ENCODE results near the gene LYRM2.

The LYRM2 gene

DNA sequence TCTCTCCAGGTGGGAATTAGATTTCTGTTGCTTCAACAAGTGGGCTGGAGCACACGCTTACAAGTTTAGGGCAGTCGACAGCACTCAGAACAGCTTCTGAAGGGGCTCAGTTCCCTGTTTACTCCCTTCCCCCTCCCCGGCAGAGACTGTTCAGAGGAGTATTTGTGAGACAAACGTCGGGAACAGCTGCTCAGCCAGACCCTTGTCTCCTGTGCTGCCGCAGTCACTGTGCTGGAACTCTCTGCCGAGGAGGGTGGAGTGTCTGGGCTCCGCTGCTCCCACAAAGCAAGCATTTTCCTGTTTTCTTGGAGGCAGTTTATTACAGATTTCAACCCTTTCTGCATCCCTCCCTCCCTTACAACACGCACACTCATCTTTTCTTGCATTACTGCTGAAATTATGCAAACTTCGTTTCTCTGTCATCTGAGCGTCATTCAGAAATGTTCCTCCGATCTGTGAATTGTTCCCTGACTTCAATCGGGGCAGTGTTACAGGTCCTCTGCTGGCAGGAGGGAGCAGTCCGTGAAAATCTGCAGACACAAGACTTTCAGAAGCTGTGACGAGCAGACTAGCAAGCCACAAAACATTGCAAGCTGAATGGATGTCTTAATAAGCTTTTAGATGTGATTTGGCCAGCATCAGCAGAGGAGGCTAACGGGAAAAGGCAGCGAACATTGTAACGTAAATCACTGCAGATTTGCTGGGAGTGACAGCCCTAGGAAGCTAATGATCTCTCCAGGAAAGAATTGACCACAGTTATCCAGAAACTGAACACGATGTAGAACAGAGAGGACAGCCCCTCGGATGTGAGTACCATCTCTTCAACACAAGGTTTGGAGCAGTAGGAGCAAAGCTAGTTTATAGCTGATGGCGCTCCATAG is 76.2 kb downstream of the LYRM2 start:
- H3K27ac Mint-ChIP-seq = no peak overlapping the region
- no peaks in the 10 kb centered on the region for H3K27me3 Mint-ChIP-seq
- DNase-seq (no peak), ATAC-seq (no peak)
- peaks cover 1 to 3% of the 10 kb centered on the region in 2 donors for H3K9me3 Mint-ChIP-seq
- H3K4me1 Mint-ChIP-seq = no peaks in the 10 kb centered on the region
- H3K4me3 Mint-ChIP-seq = no peak overlapping the region

DNA sequence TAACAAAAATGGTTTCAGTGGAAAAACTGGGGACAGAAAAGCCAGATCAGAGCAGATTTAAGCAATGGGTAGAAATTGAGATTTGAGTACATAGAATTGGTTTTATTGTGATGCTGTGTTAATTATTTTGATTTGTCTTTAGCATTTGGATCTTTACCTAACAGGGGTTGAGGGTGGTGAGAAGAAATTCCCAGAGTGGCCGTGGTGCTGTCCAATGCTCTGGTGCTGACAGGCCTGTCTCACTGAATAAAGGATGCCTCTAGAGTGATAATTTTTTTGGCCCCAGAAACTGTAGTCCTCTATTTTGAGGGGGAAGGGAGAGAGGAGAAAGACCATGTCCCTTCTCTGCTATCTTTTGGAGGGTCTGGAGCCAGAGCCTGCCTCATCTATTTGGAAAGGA is 79.1 kb downstream of the LYRM2 start:
- DNase-seq (no peak), ATAC-seq (no peak)
- no peak overlapping the region for H3K27ac Mint-ChIP-seq
- H3K4me3 Mint-ChIP-seq = no peak overlapping the region
- H3K27me3 Mint-ChIP-seq = no peaks in the 10 kb centered on the region
- no peaks in the 10 kb centered on the region for H3K4me1 Mint-ChIP-seq
- H3K9me3 Mint-ChIP-seq = peaks cover 12% of the 10 kb centered on the region in 2 donors

DNA sequence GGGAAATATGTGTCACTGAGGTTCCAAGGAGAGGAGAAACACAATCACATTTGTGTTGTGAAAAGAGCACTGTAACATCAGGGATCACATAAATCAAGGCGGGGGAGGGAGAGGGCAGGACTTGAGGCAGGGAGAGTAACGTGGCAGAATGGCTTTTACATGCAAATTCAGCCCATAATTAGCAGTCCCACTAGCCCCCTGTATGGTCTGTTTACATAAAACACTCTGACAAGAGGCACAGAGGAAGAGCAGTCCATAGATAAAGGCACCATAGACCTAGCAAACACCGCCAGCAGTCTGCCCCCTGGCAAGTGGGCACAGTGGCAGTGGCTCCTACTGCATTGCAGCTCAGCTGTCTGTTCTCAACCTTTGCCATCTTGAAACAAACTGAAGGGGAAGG is 82.7 kb downstream of the LYRM2 start:
- peaks cover 12% of the 10 kb centered on the region in 2 donors for H3K9me3 Mint-ChIP-seq
- peaks cover 6% of the 10 kb centered on the region for H3K27me3 Mint-ChIP-seq
- ATAC-seq (no peak), DNase-seq (no peak)
- no peak overlapping the region for H3K27ac Mint-ChIP-seq
- no peaks in the 10 kb centered on the region for H3K4me1 Mint-ChIP-seq
- H3K4me3 Mint-ChIP-seq = no peak overlapping the region

DNA sequence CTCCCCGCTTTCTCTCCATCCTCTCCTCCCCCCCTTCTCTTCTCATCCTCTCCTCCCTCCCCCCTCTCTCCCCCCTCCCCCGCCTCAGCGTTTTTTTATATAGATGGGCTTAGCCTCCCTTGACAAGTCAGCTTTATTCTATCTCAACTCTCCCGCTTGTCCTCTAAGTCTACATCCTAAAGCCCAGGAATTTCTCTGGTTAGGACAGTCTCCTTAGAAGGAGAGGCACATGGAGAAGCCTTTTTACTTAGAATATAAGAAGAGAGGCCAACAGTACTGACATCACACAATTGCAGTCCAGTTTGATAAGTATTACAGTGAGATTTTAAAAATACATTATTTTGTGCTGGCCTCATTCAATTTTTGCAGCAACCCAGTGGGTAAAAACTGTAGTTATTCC is 83.5 kb downstream of the LYRM2 start:
- H3K27me3 Mint-ChIP-seq = peaks cover 6% of the 10 kb centered on the region
- no peak for ATAC-seq
- no peaks in the 10 kb centered on the region for H3K4me1 Mint-ChIP-seq

DNA sequence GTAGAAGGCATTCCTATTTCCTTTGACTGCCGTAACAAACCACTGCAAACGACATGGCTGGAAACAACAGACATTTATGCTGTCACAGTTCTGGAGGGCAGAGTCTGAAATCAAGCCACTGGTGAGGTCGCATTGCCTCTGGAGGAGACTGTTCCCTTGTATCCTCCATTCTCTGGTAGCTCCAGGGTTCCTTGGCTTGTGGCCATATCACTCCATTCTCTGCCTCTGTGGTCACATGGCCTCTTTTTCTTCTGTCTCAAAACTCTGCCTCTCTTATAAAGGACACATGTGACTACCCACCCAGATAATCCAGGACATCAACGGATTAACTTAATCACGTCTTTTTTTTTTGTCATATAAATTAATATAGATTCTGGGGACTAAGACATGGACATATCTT is 84.4 kb downstream of the LYRM2 start:
- H3K9me3 Mint-ChIP-seq = peaks cover 12% of the 10 kb centered on the region in 2 donors
- no peaks in the 10 kb centered on the region for H3K4me1 Mint-ChIP-seq
- DNase-seq = no peak
- H3K27me3 Mint-ChIP-seq = peaks cover 6% of the 10 kb centered on the region
- no peak for ATAC-seq
- H3K27ac Mint-ChIP-seq = no peak overlapping the region
- H3K4me3 Mint-ChIP-seq = no peak overlapping the region

More for the DNA sequence above, 83.5 kb downstream of the LYRM2 start:
- no peak for DNase-seq
- Mint-ChIP-seq H3K27ac (no peak overlapping the region), H3K9me3 (peaks cover 12% of the 10 kb centered on the region in 2 donors), H3K4me3 (no peak overlapping the region)

DNA sequence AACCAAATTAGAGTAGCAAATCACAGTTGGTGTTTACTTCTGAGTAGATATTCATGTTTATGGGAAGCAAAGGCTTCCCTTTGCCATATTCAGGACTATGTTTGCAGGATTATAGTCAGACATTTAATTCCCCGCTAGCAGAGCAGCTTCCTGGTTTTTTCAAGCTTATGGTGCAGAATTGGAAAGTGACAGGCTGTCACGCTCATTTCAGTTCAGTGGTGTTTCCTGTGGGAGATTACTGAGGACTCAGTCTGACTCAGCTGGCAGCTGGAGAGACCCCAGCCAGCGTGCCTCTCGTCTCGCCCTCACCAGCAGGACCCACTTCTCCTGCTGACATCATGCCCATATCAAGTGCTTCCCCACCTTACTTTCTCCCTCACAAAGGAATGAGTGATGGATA is 85.1 kb downstream of the LYRM2 start:
- Mint-ChIP-seq H3K27me3 (peaks cover 6% of the 10 kb centered on the region), H3K9me3 (peaks cover 12% of the 10 kb centered on the region in 2 donors), H3K27ac (no peak overlapping the region), H3K4me3 (no peak overlapping the region), H3K4me1 (no peaks in the 10 kb centered on the region)
- DNase-seq (no peak), ATAC-seq (no peak)

DNA sequence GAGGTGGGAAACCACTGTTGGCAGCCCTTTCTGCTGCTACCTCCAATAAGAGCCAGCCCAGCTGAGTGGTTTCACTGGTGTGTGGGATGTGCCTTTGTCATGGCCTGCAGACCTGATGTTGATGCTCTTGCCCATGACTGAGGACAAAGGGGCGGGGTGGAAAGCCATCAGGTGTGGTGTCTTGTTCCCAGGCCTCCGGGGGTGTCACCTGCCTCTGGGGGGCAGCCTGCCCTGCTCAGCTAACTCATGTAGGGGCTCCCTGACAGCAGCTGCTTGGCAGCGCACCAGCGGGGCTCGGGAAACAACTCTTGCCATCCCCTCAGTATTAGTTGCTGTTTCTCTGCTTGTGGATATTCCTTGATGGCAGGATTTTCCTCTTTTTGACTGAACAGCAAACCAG is 91.3 kb downstream of the LYRM2 start:
- H3K27ac Mint-ChIP-seq = no peak overlapping the region
- H3K27me3 Mint-ChIP-seq = no peaks in the 10 kb centered on the region
- no peaks in the 10 kb centered on the region for H3K9me3 Mint-ChIP-seq
- DNase-seq (no peak), ATAC-seq (no peak)
- no peaks in the 10 kb centered on the region for H3K4me1 Mint-ChIP-seq
- no peak overlapping the region for H3K4me3 Mint-ChIP-seq

DNA sequence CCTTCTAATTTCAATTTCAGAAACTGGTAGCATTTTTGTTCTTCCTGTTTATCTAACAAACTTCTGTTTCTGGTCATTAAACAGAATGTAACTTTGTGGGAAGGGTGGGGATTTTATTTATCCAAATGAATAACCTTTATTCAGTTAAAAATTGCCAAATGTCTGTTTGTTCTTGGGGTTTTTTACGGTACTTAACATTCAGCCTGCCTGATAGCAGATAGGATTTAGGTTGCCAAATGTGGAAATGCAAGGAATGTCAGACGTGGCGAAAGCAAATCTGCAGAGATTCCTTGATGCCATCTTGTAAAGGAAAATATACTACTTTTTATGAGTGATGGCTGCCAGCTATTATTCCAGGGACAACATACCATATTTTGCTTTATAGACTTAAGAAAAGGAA is 95.7 kb downstream of the LYRM2 start:
- Mint-ChIP-seq H3K27me3 (no peaks in the 10 kb centered on the region), H3K9me3 (no peaks in the 10 kb centered on the region)
- no peak for DNase-seq

DNA sequence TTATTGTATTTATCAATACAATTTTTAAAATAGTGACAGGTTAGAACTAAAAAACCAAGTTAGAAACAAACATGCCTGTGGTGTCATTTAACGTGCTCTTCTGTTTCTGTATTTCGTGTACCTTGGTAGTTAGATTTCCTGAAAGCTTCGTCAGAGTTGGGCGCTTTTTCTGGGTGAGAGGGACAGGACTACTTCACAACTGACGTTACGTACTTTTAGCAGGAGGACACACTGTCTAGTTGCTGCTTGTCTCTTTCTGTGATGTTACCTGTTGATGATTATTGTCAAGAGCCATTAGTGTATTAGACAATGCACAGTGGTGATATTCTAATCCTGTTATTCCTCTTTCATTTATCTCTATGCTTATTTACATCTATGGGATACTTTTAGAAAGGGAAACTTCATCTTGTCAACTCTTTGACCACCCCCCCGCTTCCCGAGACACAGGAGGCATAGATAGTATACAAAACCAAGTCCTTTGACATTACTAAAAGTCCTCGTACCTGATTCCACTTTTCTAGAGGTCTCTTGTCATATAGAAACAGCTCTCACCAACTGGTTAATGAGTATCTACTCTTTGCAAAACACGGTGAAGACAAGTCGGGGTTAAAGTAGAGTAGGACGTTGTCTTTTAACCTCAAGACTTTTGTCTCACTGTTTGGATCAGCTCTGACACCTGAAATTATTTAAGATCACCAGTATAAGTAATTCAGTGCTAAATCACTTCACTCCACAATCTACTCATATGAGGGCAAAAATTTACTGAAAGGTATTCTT is 96.3 kb downstream of the LYRM2 start:
- Mint-ChIP-seq H3K4me3 (no peak overlapping the region), H3K27ac (no peak overlapping the region), H3K27me3 (no peaks in the 10 kb centered on the region), H3K9me3 (no peaks in the 10 kb centered on the region), H3K4me1 (no peaks in the 10 kb centered on the region)
- ATAC-seq (no peak), DNase-seq (no peak)

More for the DNA sequence above, 95.7 kb downstream of the LYRM2 start:
- no peak for ATAC-seq
- Mint-ChIP-seq H3K27ac (no peak overlapping the region), H3K4me1 (no peaks in the 10 kb centered on the region), H3K4me3 (no peak overlapping the region)

DNA sequence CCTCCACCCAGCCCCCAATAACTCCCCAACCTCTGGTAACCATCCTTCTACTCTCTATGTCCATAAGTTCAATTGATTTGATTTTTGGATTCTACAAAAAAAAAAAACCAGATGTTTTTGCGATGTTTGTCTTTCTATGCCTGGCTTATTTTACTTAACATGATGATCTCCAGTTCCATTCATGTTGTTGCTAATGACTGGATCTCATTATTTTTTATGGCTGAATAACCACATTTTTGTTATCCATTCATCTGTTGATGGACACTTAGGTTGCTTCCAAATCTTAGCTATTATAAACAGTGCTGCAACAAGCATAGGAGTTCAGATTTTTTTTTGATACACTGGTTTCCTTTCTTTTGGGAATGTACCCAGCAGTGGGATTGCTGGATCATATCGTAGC is 98.8 kb downstream of the LYRM2 start:
- no peaks in the 10 kb centered on the region for H3K4me1 Mint-ChIP-seq
- no peaks in the 10 kb centered on the region for H3K27me3 Mint-ChIP-seq
- ATAC-seq = no peak
- no peak for DNase-seq
- H3K27ac Mint-ChIP-seq = no peak overlapping the region
- H3K4me3 Mint-ChIP-seq = no peak overlapping the region
- no peaks in the 10 kb centered on the region for H3K9me3 Mint-ChIP-seq

DNA sequence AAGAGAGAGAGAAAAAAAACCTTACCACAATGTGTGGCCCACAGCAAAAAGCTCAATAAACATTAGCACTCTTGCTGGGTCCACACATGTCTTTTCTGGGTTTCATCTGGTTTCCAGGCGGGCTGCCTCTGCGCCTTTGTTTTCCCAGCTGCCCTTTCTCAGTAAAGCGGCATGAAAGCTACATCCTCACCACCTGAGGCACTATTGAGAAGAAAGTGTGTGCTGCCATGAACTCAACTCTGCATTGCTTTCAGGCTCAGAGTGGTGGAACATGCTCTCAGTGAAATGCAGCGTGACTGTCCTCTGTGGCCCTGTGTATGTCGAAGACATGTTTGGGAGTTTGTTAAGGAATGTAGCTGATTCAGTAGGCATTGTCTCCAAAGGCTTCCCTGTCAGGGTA is 102.3 kb downstream of the LYRM2 start:
- Mint-ChIP-seq H3K4me3 (no peak overlapping the region), H3K27ac (no peak overlapping the region), H3K27me3 (no peaks in the 10 kb centered on the region), H3K9me3 (no peaks in the 10 kb centered on the region), H3K4me1 (no peaks in the 10 kb centered on the region)
- DNase-seq = no peak
- no peak for ATAC-seq

DNA sequence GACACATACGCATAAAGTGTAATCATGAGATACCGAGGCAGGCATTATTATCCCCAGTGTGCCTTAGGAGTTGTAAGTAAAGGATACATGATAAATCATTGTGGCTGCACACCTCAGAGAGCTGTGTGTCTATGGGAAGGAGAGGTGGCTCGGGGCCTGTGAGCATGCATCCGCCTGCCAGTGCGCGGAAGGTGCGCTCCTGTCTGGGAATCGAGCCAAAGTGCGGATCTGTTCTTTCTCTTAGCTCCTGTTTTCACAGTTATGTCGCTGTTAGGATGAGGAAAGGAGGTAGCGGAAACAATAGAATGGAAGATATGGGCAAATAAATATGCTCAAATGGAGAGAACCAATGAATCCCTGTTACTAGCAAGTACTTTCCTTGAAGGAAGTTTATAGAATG is 107.6 kb downstream of the LYRM2 start:
- no peak for ATAC-seq
- Mint-ChIP-seq H3K27ac (no peak overlapping the region), H3K27me3 (no peaks in the 10 kb centered on the region), H3K4me3 (no peak overlapping the region), H3K9me3 (no peaks in the 10 kb centered on the region), H3K4me1 (no peaks in the 10 kb centered on the region)
- DNase-seq = no peak

DNA sequence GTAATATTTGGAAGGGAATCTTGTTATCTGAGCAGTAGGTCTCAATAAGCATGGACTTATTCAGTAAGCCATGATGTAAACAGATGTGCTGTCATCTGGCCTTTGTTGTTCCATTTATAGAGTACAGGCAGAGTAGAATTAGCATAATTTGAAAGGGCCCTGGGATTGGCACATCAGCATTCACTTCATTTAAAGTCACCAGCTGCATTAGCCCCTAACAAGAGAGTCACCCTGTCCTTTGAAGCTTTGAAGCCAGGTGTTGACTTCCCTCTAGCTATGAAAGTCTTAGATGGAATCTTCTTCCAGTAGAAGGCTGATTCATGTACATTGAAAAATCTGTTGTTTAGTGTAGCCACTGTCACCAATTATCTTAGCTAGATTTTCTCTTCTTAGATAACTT is 109.7 kb downstream of the LYRM2 start:
- ATAC-seq (no peak), DNase-seq (no peak)
- no peaks in the 10 kb centered on the region for H3K4me1 Mint-ChIP-seq
- no peaks in the 10 kb centered on the region for H3K27me3 Mint-ChIP-seq
- H3K9me3 Mint-ChIP-seq = no peaks in the 10 kb centered on the region
- no peak overlapping the region for H3K4me3 Mint-ChIP-seq
- no peak overlapping the region for H3K27ac Mint-ChIP-seq

DNA sequence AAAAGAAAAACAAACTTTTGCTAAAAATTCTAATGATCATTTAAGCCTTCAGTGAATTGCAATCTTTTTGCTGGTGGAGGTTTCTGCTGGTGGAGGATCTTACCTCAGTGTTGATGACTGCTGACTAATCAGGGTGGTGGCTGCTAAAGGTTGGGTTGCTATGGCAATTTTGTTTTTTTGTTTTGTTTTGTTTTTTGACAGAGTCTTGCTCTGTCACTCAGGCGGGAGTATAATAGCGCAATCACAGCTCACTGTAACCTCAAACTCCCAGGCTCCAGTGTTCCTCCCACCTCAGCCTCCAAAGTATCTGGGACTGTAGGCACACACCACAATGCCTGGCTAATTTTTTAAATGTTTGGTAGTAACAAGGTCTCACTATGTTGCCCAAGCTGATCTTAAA is 110.9 kb downstream of the LYRM2 start:
- H3K4me1 Mint-ChIP-seq = no peaks in the 10 kb centered on the region
- DNase-seq (no peak), ATAC-seq (no peak)
- no peak overlapping the region for H3K27ac Mint-ChIP-seq
- no peak overlapping the region for H3K4me3 Mint-ChIP-seq
- H3K9me3 Mint-ChIP-seq = no peaks in the 10 kb centered on the region
- no peaks in the 10 kb centered on the region for H3K27me3 Mint-ChIP-seq

DNA sequence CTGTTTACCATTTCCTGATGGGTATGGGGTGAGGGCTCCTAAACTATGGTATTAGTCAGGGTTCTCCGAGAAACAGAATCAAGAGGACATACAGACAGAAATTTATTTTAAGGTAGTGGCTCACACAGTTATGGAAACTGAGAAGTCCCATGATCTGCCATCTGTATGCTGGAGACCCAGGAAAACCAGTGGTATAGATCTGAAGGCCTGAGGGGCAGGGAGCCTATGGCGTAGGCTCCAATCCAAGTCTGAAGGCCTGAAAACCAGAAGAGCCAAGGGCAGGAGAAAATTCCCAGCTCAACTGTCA is 112.0 kb downstream of the LYRM2 start:
- Mint-ChIP-seq H3K9me3 (no peaks in the 10 kb centered on the region), H3K27me3 (no peaks in the 10 kb centered on the region), H3K4me1 (no peaks in the 10 kb centered on the region), H3K27ac (no peak overlapping the region), H3K4me3 (no peak overlapping the region)
- no peak for DNase-seq
- ATAC-seq = no peak

DNA sequence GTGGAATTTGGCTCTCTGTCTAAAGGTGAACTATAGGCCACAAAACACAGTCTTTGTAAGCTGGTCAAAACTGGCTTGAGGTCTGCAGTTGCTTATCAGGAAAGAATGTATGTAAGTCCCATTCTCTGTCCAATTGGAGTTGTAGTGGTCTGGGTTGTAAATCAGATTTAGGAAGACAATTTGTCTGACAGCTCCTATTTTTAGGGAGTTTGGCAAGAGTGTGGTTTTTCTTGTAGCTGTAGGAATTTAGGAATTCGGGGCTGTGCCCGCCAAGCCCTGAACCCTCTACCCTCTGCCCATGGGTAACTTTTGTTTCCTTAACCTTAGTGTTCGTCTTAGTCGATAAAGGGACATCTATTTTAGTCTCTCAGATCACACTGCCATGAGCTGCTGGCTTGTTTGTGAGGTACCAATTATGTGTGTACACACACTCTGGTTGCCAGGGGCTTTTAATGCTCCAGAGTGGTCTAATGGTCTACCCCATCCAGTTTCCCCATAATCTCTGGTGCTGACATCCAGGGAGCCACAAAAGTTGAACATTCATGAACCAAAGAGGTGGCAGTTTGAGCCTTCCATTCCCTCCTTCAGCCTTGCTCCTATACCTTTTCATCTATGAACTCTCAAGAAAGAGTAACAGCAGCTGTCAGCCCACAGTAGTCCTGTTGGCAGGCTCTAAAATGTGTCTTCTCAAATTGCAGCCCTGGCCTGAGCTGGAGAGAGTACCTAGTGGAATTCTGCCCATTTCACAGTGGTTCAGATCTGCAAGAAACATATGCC is 112.6 kb downstream of the LYRM2 start:
- Mint-ChIP-seq H3K27me3 (no peaks in the 10 kb centered on the region), H3K4me3 (no peak overlapping the region), H3K27ac (no peak overlapping the region), H3K9me3 (no peaks in the 10 kb centered on the region), H3K4me1 (no peaks in the 10 kb centered on the region)
- no peak for ATAC-seq
- DNase-seq = no peak
